ENCODE results near the gene FADS1.

- TF ChIP-seq CTCF (conservative IDR thresholded peaks at IDR 0.05) (no peak), EZH2 (IDR thresholded peaks at IDR 0.05; ENCODE audit: low read depth) (no peak)
These were observed 40.9 kb downstream of the FADS1 start for GRCh38 chr11:61775606-61776554.

All from PC-9 (cell line).